Esophagus muscularis mucosa (tissue), 4 donors: ENCODE results near the gene PGF.

Experiments used
- CTCF ChIP-seq, 3 experiments: fragments of 200-600 bp in 2 of 3; fragments of 450-650 bp in 1 of 3; sonication (generic) in 2 of 3; IDR thresholded peaks; one replicate each; pipeline ENCODE4 v1.5.1; 2017 to 2019; ENCODE audit warnings: antibody characterized with exemption in 3 of 3, mild to moderate bottlenecking in 2 of 3, moderate library complexity in 1 of 3
- EP300 ChIP-seq: sonication (generic); formaldehyde crosslinking; IDR thresholded peaks from one replicate; pipeline ENCODE4 v1.6.1; 2017; ENCODE audit warnings: antibody characterized with exemption
- POLR2A ChIP-seq: fragments of 450-650 bp; IDR thresholded peaks from one replicate; pipeline ENCODE4 v1.6.1; 2017; ENCODE audit warnings: antibody characterized with exemption, moderate library complexity, mild to moderate bottlenecking, low read depth

DNA sequence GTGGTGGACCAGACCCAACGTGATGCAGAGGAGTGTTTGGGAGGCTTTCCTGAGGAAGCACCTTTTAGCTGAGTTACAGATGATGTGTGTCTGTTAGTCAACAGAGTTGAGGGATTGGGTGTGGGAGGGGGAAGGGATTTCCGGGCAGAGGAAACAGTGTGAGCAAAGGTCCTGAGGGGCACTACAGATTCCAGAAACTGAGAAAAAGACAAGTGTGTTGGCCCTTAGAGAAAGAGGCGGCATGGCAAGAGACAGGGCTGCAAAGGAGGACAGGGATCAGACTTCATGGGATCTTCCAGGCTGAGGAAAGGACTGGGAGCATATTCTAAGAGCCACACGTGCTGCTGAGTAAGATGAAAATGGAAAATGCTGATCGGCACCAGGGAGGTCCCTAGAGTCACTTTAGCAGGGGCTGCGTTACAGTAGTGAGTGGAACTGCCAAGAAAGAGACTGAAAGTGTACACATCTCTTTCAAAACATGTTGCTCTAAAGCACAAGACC is 22.9 kb downstream of the PGF start:
- TF ChIP-seq CTCF (IDR thresholded peaks at IDR 0.05): no peak
- no peak for TF ChIP-seq EP300
- TF ChIP-seq POLR2A: no peak
